GM12872 (cell line): Measurements from ENCODE around the gene FBXL7.

Source experiments
- TF ChIP-seq, protein P1 (sequence below): IDR thresholded peaks from 3 replicates; pipeline ENCODE4 v1.5.1; 2011; ENCODE audit warnings: low read depth, mild to moderate bottlenecking, low read length, moderate library complexity; ENCODE audit not compliant: insufficient read depth

The FBXL7 gene

DNA sequence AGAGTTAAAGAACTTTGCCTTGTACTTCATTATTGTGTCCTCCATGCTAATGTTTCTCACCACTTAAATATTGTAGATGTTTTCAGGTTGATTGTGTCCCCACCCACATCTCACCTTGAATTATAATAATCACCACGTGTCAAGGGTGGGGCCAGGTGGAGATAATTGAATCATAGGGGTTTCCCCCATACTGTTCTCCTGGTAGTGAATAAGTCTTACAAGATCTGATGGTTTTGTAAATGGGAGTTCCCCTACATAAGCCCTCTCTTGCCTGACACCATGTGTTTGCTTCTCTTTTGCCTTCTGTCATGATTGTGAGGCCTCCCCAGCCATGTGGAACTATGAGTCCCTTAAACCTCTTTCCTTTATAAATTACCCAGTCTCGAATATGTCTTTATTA, 248.3 kb downstream of the FBXL7 start:
- TF ChIP-seq, protein P1, sequence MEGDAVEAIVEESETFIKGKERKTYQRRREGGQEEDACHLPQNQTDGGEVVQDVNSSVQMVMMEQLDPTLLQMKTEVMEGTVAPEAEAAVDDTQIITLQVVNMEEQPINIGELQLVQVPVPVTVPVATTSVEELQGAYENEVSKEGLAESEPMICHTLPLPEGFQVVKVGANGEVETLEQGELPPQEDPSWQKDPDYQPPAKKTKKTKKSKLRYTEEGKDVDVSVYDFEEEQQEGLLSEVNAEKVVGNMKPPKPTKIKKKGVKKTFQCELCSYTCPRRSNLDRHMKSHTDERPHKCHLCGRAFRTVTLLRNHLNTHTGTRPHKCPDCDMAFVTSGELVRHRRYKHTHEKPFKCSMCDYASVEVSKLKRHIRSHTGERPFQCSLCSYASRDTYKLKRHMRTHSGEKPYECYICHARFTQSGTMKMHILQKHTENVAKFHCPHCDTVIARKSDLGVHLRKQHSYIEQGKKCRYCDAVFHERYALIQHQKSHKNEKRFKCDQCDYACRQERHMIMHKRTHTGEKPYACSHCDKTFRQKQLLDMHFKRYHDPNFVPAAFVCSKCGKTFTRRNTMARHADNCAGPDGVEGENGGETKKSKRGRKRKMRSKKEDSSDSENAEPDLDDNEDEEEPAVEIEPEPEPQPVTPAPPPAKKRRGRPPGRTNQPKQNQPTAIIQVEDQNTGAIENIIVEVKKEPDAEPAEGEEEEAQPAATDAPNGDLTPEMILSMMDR: no peak

DNA sequence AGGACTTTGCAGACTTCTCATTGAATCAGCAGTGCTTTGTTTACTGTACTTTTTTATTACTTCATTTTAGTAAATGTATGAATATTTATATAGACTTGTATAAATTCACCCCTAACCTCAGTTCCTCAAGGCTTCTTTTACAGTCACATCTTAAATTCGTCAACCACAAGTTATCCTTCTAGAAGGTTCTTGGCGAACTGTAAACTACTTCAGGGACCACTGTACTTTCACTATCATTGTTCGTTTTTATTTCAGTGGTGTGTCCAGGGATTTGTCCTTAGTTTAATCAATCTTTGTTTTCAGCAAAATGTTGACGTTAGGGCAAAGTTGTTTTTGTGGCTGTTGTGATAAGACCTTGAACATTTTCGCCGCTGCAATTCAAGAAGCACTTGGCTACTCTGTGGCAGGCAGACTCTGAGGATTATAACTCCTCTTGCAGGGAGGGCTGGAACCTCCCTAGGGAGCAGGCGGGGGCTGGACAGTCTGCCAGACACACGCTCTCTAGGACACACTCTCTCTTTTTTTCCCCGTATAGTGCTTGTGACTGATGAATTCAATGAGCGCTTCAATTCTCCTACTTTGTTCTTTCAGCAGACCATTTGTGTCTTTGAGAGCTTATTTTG, 252.8 kb downstream of the FBXL7 start:
- TF ChIP-seq, protein P1: no peak

DNA sequence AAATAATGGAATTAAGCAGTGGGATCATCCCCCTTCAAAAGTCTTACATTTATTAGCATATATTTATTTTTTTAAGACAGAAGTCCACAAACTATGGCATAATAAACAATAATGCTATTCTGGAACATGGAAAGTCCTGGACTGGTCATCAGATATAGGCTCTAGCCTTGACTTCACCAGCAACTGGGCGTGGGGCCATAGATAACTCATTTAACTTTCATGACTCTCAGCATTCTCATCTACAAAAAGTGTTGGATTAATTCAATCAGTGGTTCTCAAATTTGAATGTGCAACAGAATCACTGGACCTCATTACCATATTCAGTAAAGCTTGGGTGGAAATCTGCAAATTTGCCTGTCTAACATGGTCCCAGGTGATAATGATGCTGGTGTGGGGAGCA, 253.8 kb downstream of the FBXL7 start:
- TF ChIP-seq, protein P1: no peak

DNA sequence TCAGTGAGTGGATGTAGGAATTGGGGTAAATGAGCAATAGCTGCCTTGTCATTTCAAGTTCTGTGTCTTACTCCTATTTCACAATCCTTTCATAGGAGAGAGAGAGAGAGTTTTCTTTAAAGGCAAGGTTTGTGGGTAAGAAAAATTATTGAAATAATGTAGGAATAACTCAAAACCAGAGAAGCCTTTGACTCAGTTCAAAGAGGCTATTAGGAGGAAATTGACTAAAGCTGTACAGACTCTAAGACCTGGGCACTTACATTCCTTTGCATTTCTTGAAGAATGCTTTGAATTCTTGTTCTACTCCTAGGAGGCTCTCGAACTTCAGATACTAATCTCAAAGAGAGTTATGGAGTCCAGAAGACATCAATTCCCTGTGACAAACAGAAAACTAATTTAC, 257.1 kb downstream of the FBXL7 start:
- TF ChIP-seq, protein P1: no peak

DNA sequence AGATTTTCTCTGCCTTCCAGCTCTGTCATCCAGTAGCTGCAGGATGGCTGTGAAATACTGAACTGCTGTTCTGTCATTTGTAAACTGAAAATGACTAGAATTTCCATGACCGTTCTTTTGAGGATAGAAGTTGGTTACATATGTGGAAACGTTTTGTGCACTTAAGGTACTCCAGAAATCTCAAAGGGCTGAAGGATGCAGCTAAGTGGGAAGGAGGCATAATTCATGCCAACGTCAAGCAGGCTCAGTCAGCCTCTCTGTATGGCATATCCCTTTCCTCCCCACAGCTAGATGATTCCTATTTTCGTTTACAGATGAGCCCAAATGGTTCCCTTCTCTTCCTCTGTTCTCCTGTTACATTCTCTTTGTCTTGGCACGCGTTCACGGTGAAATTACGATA, 257.6 kb downstream of the FBXL7 start:
- TF ChIP-seq, protein P1: no peak

DNA sequence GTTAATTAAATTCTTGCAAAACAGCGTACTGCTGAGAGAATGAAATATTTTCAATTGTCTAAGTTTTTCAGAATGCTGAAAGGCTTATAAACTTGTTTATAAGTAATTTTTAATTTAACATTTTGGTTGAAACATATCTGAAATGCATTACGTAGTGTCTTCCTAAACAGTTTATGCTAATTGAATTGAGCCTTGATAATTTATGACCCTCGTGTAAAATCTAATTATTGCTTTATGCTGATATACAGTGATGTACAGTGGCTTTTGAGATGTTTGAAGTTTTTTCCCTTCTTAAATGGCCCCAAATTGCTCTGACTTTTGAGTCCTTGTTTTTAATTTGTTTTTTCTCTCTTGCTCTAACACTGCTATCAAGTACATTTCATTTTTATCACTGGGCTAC, 262.7 kb downstream of the FBXL7 start:
- TF ChIP-seq, protein P1: no peak

DNA sequence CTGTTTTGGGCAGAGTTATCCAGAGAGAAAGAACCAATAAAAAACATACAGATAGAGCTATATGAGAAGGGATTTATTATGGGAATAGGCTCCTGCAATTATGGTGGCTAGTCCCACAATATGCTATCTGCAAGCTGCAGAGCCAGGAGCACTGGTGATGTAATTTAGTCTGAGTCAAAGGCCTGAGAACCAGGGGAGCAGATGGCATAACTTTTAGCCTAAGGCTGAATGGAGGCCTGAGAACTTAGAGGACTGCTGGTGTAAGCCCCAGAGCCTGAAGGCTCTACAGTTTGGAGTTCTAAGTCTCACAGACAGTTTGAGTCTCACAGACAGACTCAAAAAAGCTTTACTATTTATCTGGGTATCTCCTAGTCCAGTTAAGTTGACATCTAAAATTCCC, 263.8 kb downstream of the FBXL7 start:
- TF ChIP-seq, protein P1: no peak
